WTC11 (cell line): ENCODE results near the gene DSG3.

Source experiments
- CREB1 ChIP-seq: sonication (generic); formaldehyde crosslinking; IDR thresholded peaks from 2 replicates; pipeline ENCODE4 v1.8.0; 2023; ENCODE audit warnings: mild to moderate bottlenecking, missing genetic modification reagents
- CTCF ChIP-seq: fragments of 200-600 bp; IDR thresholded peaks from 2 replicates; pipeline ENCODE4 v1.8.0; 2022; ENCODE audit warnings: antibody characterized with exemption
- MAX ChIP-seq: sonication (generic); formaldehyde crosslinking; IDR thresholded peaks from 2 replicates; pipeline ENCODE4 v1.8.0; 2022; ENCODE audit warnings: mild to moderate bottlenecking, missing genetic modification reagents
- USF1 ChIP-seq: sonication (generic); formaldehyde crosslinking; IDR thresholded peaks from 2 replicates; pipeline ENCODE4 v1.8.0; 2022; ENCODE audit warnings: mild to moderate bottlenecking, missing genetic modification reagents
- ZNF281 ChIP-seq: sonication (generic); formaldehyde crosslinking; IDR thresholded peaks from 2 replicates; pipeline ENCODE4 v1.8.0; 2023; ENCODE audit warnings: mild to moderate bottlenecking, missing genetic modification reagents
- TF ChIP-seq, protein P1 (sequence below): sonication (generic); formaldehyde crosslinking; IDR thresholded peaks from 2 replicates; pipeline ENCODE4 v1.8.1; 2022; ENCODE audit warnings: low read depth, missing genetic modification reagents, borderline replicate concordance

DNA sequence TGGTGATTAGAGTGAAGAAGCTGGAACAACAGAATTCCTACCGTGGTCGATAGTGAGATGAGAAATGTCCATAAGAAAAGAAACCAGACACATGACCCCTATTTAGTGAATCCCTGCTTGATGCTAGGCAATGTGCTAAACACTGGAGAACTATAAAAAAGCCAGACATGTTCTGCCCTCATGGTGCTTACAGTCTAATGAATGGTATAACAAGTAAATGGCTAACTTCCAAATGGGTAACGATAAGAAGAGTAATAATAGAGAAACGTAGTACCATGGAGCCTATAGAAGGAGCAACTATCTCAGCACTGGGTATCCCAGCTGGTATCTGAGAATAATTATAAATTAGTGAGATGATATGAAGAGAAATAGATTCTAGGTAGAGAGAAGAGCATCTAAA is 55.5 kb downstream of the DSG3 start:
- no peak for TF ChIP-seq ZNF281 (CRISPR knock-in tag)
- TF ChIP-seq USF1 (CRISPR knock-in tag), result no peak
- TF ChIP-seq CREB1, result no peak
- no peak for TF ChIP-seq CTCF
- TF ChIP-seq, protein P1, sequence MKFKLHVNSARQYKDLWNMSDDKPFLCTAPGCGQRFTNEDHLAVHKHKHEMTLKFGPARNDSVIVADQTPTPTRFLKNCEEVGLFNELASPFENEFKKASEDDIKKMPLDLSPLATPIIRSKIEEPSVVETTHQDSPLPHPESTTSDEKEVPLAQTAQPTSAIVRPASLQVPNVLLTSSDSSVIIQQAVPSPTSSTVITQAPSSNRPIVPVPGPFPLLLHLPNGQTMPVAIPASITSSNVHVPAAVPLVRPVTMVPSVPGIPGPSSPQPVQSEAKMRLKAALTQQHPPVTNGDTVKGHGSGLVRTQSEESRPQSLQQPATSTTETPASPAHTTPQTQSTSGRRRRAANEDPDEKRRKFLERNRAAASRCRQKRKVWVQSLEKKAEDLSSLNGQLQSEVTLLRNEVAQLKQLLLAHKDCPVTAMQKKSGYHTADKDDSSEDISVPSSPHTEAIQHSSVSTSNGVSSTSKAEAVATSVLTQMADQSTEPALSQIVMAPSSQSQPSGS (CRISPR knock-in tag), result no peak
- TF ChIP-seq MAX, result no peak
